Upper lobe of left lung (tissue), 6 donors: Measurements from ENCODE around the gene DDX50. TPM values are rescaled to one million over a fixed set of nuclear protein-coding genes. Genes with fewer than 3 reads are reported as not detected.

Source experiments
- ATAC-seq, 2 donors: fragments of 200-7000 bp; cut with Tn5 transposase; one replicate each; pipeline ENCODE4 v1.9.1; 2022; ENCODE audit warnings: mild to moderate bottlenecking in 2 of 2, moderate library complexity in 2 of 2; ENCODE audit not compliant: low FRiP score in 2 of 2
- DNase-seq, 2 donors: peaks; one replicate each; pipeline ENCODE4 v3.0.0-alpha.2; 2019 to 2020
- H3K27ac ChIP-seq, 4 donors: fragments of 200-600 bp; sonication (generic); one replicate each; pipeline ENCODE4 v1.5.1; 2016 to 2019
- H3K27me3 ChIP-seq, 4 donors: fragments of 200-600 bp; sonication (generic); one replicate each; pipeline ENCODE4 v1.5.1; 2017 to 2019
- H3K36me3 ChIP-seq, 4 donors: fragments of 200-600 bp; sonication (generic); one replicate each; pipeline ENCODE4 v1.5.1; 2016 to 2019
- H3K4me1 ChIP-seq, 4 donors: fragments of 200-600 bp; sonication (generic); one replicate each; pipeline ENCODE4 v1.5.1; 2018 to 2019
- H3K4me3 ChIP-seq, 4 donors: fragments of 200-600 bp; sonication (generic); one replicate each; pipeline ENCODE4 v1.5.1; 2017 to 2019; ENCODE audit warnings: mild to moderate bottlenecking in 2 of 4, moderate library complexity in 1 of 4
- H3K9me3 ChIP-seq, 4 donors: fragments of 200-600 bp; sonication (generic); one replicate each; pipeline ENCODE4 v1.5.1; 2018 to 2019
- CTCF ChIP-seq, 6 experiments: fragments of 450-650 bp in 4 of 6; fragments of 200-600 bp in 2 of 6; sonication (generic) in 2 of 6; IDR thresholded peaks; one replicate each; pipeline ENCODE4 v1.5.1; 2016 to 2019; ENCODE audit warnings: antibody characterized with exemption in 6 of 6
- EP300 ChIP-seq, 4 donors: sonication (generic); formaldehyde crosslinking; IDR thresholded peaks; one replicate each; pipeline ENCODE4 v1.5.1; 2017; ENCODE audit warnings: antibody characterized with exemption in 4 of 4, control low read depth in 2 of 4
- POLR2A ChIP-seq, 4 donors: fragments of 450-650 bp; IDR thresholded peaks; one replicate each; pipeline ENCODE4 v1.5.1; 2016 to 2017; ENCODE audit warnings: antibody characterized with exemption in 4 of 4, mild to moderate bottlenecking in 2 of 4
- POLR2AphosphoS5 ChIP-seq, 2 donors: sonication (generic); formaldehyde crosslinking; IDR thresholded peaks; one replicate each; pipeline ENCODE4 v1.5.1; 2017; ENCODE audit warnings: antibody characterized with exemption in 2 of 2
- WGBS, 2 donors: methylation state at CpG; one replicate each; pipeline ENCODE4 v1.1.5; 2017 to 2018; 5-methylcytosine and 5-hydroxymethylcytosine counted together
- total RNA-seq, 6 donors: library from RNA; depleted of rRNA in 4 of 6; stranded (reverse); fragments of >200 nt in 4 of 6; gene quantifications; one replicate each; pipeline versions ENCODE4 v1.1.0 to v1.2.1, GENCODE V29; 2016 to 2021
- donor health status: DM: no; HTN: no; CAD: no; lungs with moderate emphysema.
- donor health status: DM: no; HTN: yes; CAD: no; lungs with severe emphysema.

DDX50 gene
- total RNA-seq, 6 donors from 2014 or later: 9.1 to 42.7 (median 24.4) TPM

- no peaks in the 10 kb centered on the region for H3K9me3 ChIP-seq
- 6 to 8% methylated on average over 16 of the region's 16 CpGs for WGBS, 2 donors
- DNase-seq (no peak), ATAC-seq (no peak)
- no peaks in the 10 kb centered on the region for H3K27me3 ChIP-seq
- peaks cover 0 to 15% (median 0%) of the 10 kb centered on the region in 4 donors for H3K36me3 ChIP-seq
- H3K27ac ChIP-seq: peak overlapping the region; percentile 88 to 96 (median 94)
- H3K4me3 ChIP-seq: peak overlapping the region; percentile 64 to 91 (median 78)
- TF ChIP-seq CTCF (IDR thresholded peaks at IDR 0.05) (no peak), POLR2AphosphoS5 (IDR thresholded peaks at IDR 0.05) (no peak), EP300 (IDR thresholded peaks at IDR 0.05) (no peak), POLR2A (IDR thresholded peaks at IDR 0.05) (no peak)
- H3K4me1 ChIP-seq: peaks cover 19 to 29% (median 23%) of the 10 kb centered on the region in 4 donors
Measured at GRCh38 chr10:68955355-68955831, 54.3 kb downstream of the DDX50 start.

DNA sequence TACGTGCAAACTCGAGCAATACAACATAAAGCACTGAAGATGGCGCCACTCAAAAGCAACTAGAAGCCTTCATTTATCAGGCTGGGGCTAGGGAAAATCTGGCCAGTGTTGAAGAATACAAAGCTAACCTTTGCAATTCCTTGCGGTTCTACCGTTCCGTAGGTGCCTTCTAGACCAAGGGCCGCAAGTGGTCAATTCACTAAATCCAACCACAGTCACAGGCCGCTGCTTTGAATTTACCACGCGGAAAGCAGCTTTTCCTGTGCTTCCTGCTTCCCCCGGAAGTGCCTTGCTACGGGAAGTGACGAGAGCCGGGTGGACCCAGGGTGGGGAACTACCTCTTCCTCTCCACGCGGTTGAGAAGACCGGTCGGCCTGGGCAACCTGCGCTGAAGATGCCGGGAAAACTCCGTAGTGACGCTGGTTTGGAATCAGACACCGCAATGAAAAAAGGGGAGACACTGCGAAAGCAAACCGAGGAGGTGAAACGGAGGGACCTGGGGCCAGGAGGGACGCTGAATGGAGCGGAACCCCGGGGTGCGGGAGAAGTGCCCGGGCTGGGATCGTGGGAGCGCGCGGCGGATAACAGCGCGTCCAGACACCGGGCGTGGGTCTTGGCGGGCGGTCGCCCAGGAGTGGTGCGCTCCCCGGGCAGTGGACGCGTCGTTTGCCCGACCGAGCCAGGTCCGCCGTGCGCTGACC is 54.9 kb downstream of the DDX50 start, which contains the start of gene DDX21:
Gene DDX21 (plus strand): TSS at position 339 of the 701 bp plus-strand sequence. CDS start 56 bp downstream, at position 395.
- peaks cover under 1 to 15% (median 4%) of the 10 kb centered on the region in 4 donors for H3K36me3 ChIP-seq
- peak within 1 kb of the TSS; percentile 64 to 91 (median 78) for H3K4me3 ChIP-seq
- 0% methylated on average over 52 to 53 of the region's 53 CpGs for WGBS, 2 donors
- H3K4me1 ChIP-seq: peaks cover 19 to 29% (median 23%) of the 10 kb centered on the region in 4 donors
- peak in 1 of 2 donors; percentile 92 for DNase-seq
- TF ChIP-seq POLR2A (IDR thresholded peaks at IDR 0.05) (peak in 3 of 4 donors; percentile 40 to 88 (median 78)), CTCF (IDR thresholded peaks at IDR 0.05) (peak; percentile 24 to 65 (median 48)), POLR2AphosphoS5 (IDR thresholded peaks at IDR 0.05) (peak; percentile 85 to 90), EP300 (IDR thresholded peaks at IDR 0.05) (no peak)
- H3K27me3 ChIP-seq: no peaks in the 10 kb centered on the region
- H3K27ac ChIP-seq: peak within 1 kb of the TSS; percentile 88 to 96 (median 94)
- peak; percentile 97 to 98 for ATAC-seq
- no peaks in the 10 kb centered on the region for H3K9me3 ChIP-seq

DNA sequence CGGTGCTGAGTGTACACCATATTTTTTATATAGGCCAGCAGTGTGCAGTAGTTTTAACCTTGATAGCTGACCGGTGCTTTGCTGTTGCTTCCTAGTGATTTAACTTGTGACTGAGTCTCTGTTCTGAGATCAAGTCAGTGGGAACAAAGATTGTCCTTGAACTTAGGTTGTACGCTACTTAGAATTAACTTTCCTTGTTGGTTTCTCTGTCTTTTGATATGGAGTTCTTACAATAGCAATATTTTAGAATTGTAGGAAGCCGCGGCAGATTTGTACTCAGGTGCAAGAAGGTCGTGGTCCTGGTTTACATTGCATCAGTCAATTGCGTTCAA is 56.1 kb downstream of the DDX50 start:
- ATAC-seq: no peak
- peaks cover 10 to 26% (median 15%) of the 10 kb centered on the region in 4 donors for H3K36me3 ChIP-seq
- H3K4me1 ChIP-seq: peaks cover 19 to 29% (median 23%) of the 10 kb centered on the region in 4 donors
- H3K27me3 ChIP-seq: no peaks in the 10 kb centered on the region
- H3K9me3 ChIP-seq: no peaks in the 10 kb centered on the region
- peak overlapping the region; percentile 64 to 91 (median 78) for H3K4me3 ChIP-seq
- H3K27ac ChIP-seq: peak overlapping the region; percentile 88 to 96 (median 94)
- 53 to 58% methylated on average over 7 of the region's 7 CpGs for WGBS, 2 donors
- no peak for DNase-seq
- TF ChIP-seq POLR2AphosphoS5 (IDR thresholded peaks at IDR 0.05) (no peak), CTCF (IDR thresholded peaks at IDR 0.05) (no peak), POLR2A (IDR thresholded peaks at IDR 0.05) (no peak), EP300 (IDR thresholded peaks at IDR 0.05) (no peak)

DNA sequence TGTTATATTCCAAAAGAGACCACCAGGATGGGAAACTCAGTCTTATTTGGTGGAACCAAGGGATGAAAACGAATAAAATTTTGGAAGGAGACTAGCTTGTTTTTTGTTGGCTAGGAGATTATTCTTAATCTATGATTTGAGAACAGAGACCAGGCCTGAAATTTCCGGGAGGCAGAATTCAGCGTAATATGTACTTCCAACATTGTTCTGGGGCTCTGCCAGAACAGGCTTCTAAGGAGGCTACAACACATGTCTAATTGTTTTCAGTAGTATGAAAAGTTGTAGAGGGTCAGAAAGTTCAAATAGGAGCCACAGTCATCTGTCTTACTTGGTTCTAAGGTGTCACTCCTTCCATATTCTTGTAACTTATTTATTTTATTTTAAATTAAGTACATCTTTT is 56.5 kb downstream of the DDX50 start:
- TF ChIP-seq CTCF (IDR thresholded peaks at IDR 0.05): no peak
- no peak for TF ChIP-seq POLR2AphosphoS5 (IDR thresholded peaks at IDR 0.05)
- no peak for TF ChIP-seq EP300 (IDR thresholded peaks at IDR 0.05)
- TF ChIP-seq POLR2A (IDR thresholded peaks at IDR 0.05): no peak
- peaks cover 14 to 30% (median 18%) of the 10 kb centered on the region in 4 donors for H3K36me3 ChIP-seq
- peak overlapping the region; percentile 88 to 96 (median 94) for H3K27ac ChIP-seq
- 80 to 81% methylated on average over 3 of the region's 3 CpGs for WGBS, 2 donors
- ATAC-seq (no peak), DNase-seq (no peak)
- H3K27me3 ChIP-seq: no peaks in the 10 kb centered on the region
- H3K4me1 ChIP-seq: peaks cover 19 to 29% (median 23%) of the 10 kb centered on the region in 4 donors
- H3K9me3 ChIP-seq: no peaks in the 10 kb centered on the region
- H3K4me3 ChIP-seq: peak overlapping the region in 3 of 4 donors; percentile 71 to 91 (median 86)
